Left ventricle myocardium inferior (tissue), 1 donor: ENCODE measurements around the gene CTPS1. TPM values are rescaled to one million over a fixed set of nuclear protein-coding genes. Genes with fewer than 3 reads are reported as not detected.

Source experiments
- DNase-seq: peaks from one replicate; pipeline ENCODE4 v3.0.0-alpha.2; 2020
- H3K27ac ChIP-seq: fragments of 200-600 bp; replicated peaks from 2 replicates; pipeline ENCODE4 v1.8.0; 2021
- H3K27me3 ChIP-seq: fragments of 200-600 bp; 2 replicates; pipeline ENCODE4 v1.8.0; 2021; ENCODE audit warnings: low read depth
- H3K36me3 ChIP-seq: fragments of 200-600 bp; 2 replicates; pipeline ENCODE4 v1.8.0; 2021
- H3K4me1 ChIP-seq: fragments of 200-600 bp; 2 replicates; pipeline ENCODE4 v1.8.0; 2021
- H3K4me3 ChIP-seq: fragments of 200-600 bp; 2 replicates; pipeline ENCODE4 v1.8.0; 2021; ENCODE audit warnings: mild to moderate bottlenecking, moderate library complexity
- H3K9me3 ChIP-seq: fragments of 200-600 bp; replicated peaks from 2 replicates; pipeline ENCODE4 v1.8.0; 2021
- intact Hi-C: fragments of 100-400 bp; cut with micrococcal nuclease; formaldehyde crosslinking; loops from one replicate; pipeline ENCODE4 v1.11.0; 2022
- long read RNA-seq: library from polyadenylated mRNA; unstranded; transcript quantifications from one replicate; pipeline ENCODE4 v2.0.0, GENCODE V29; 2021
- total RNA-seq: library from RNA; stranded (reverse); fragmentation: NEBNext Ultra II Directional; extraction: Animal tissue kit (Norgen Biotek cat#: 25700); gene quantifications from one replicate; pipeline ENCODE4 v1.2.1, GENCODE V29; 2021
- TF ChIP-seq, protein P1 (sequence below): fragments of 200-600 bp; IDR thresholded peaks from 2 replicates; pipeline ENCODE4 v1.8.0; 2021; ENCODE audit warnings: antibody characterized with exemption, mild to moderate bottlenecking, borderline replicate concordance
- donor health status: DM: no; HTN: yes; CAD: no; lungs with severe emphysema.

Gene CTPS1, protein sequence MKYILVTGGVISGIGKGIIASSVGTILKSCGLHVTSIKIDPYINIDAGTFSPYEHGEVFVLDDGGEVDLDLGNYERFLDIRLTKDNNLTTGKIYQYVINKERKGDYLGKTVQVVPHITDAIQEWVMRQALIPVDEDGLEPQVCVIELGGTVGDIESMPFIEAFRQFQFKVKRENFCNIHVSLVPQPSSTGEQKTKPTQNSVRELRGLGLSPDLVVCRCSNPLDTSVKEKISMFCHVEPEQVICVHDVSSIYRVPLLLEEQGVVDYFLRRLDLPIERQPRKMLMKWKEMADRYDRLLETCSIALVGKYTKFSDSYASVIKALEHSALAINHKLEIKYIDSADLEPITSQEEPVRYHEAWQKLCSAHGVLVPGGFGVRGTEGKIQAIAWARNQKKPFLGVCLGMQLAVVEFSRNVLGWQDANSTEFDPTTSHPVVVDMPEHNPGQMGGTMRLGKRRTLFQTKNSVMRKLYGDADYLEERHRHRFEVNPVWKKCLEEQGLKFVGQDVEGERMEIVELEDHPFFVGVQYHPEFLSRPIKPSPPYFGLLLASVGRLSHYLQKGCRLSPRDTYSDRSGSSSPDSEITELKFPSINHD
- total RNA-seq: 7.1 TPM
- long read RNA-seq, transcript CTPS1-202 (19 exons, 3,201 nt): major isoform, 9 of 12 reads
- long read RNA-seq, partial matches to known transcripts: 0 of 12 reads
- long read RNA-seq, other reads (novel, unspliced or antisense): 0 of 12 reads

DNA sequence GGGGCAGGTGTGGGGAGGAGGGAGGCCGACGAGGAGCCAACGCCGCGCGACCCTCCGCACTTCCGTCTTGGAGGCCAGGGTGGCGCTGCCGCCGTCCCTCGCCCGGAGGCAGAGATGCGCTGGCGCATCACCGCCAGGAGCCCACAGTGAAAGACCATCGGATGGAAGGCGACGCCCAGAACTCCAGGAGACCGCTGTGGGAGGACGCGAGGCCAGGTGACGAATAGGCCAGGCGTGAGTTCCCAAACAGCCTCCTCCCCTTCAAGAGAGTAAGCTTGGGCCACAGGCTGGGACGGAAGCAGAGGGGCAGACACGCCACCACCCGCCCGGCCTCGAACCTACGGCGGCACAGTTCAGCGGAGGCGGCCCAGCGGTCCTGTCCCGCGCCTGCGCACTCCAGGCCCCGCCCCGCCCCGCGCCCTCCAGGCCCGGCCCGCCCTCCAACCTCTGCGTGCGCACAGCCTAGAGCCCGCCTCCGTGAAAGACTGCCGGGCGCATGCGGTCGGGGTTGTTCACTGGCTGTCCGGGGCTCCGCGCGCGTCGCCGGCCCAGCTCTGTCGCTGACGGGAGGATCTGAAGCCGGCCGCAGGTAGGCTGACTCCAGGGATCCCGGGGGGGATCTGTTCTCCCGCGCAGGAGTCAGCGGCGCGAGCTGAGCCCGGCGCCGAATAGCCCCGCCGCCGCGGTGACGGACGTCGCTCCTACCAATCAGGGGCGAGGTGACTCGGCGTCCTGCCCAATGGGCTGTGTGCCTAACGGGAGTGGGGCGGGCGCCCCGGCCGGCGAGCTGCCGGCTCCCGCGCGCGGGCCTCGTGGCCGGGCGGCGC lies at the start of gene CTPS1:
TSS of gene CTPS1 (plus strand) at position 456 of the 827 bp plus-strand sequence. CDS start 3,595 bp downstream, outside the sequence.
- intact Hi-C loops: no loop called here

DNA sequence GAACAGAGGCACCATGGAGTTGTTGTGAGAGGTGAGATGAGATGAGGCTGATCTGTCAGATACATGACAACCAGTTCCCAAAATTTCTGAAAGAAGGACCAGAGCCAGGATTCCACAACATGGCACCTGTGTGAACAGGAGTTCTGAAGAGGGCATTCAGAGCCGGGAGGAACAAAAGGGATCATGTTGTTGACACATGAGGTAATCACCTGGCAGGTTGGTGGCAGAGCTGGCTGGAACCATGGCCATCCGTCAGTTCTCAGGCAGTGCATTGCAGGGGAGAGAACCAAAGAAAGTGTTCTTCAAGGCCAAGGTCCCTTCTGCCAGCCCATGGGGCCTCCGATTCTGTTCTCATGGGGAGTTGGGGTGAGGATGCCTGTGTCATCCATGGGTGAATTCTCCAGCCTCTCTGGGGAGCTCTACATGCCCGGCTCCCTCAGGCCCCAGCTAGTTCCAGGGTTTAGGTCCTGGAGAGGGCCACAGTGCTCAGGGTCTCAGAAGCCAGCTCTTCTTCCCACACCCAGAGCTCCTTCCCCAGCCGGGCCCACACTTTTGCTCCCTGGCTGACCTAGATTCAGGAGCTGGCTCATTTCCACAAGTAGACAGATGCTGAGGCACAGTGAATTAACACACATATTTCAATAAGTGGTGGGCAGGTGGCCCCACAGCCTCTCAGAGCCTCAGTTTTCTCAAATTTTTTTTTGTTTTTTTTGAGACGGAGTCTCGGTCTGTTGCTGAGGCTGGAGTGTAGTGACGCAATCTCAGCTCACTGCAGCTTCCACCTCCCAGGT lies 49.1 kb upstream of the CTPS1 start:
- Histone ChIP-seq H3K36me3 (no peaks in the 10 kb centered on the region), H3K27ac (no peak overlapping the region), H3K9me3 (no peaks in the 10 kb centered on the region), H3K4me1 (peaks cover 5% of the 10 kb centered on the region), H3K27me3 (no peaks in the 10 kb centered on the region), H3K4me3 (no peak overlapping the region)
- intact Hi-C loops: no loop called here
- TF ChIP-seq, protein P1, sequence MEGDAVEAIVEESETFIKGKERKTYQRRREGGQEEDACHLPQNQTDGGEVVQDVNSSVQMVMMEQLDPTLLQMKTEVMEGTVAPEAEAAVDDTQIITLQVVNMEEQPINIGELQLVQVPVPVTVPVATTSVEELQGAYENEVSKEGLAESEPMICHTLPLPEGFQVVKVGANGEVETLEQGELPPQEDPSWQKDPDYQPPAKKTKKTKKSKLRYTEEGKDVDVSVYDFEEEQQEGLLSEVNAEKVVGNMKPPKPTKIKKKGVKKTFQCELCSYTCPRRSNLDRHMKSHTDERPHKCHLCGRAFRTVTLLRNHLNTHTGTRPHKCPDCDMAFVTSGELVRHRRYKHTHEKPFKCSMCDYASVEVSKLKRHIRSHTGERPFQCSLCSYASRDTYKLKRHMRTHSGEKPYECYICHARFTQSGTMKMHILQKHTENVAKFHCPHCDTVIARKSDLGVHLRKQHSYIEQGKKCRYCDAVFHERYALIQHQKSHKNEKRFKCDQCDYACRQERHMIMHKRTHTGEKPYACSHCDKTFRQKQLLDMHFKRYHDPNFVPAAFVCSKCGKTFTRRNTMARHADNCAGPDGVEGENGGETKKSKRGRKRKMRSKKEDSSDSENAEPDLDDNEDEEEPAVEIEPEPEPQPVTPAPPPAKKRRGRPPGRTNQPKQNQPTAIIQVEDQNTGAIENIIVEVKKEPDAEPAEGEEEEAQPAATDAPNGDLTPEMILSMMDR: no peak
- no peak for DNase-seq

More for the DNA sequence above, at the start of gene CTPS1:
- Histone ChIP-seq H3K9me3 (no peaks in the 10 kb centered on the region), H3K36me3 (peaks cover 11% of the 10 kb centered on the region), H3K4me3 (peak within 1 kb of the TSS; percentile 79), H3K27ac (peak within 1 kb of the TSS; percentile 98), H3K4me1 (peaks cover 29% of the 10 kb centered on the region), H3K27me3 (no peaks in the 10 kb centered on the region)
- TF ChIP-seq, protein P1: no peak
- DNase-seq: peak; percentile 96

DNA sequence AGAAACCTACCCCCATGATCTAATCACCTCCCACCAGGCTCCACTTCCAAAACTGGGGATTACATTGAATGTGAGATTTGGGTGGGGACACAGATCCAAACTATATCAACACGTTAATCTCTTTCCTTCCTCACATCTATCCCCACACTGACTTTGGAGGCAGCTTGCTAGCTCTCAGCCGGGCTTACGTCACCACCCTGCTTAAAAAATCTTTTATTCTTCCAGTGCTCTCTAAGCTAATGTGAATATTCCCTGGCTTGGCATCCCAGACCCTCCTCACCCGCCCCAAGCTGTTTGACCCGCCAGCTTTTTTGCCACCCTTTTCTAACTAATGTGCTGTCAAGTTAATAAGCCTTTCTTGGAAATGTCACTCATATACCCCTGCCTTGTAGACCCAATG lies 47.9 kb upstream of the CTPS1 start:
- TF ChIP-seq, protein P1: no peak
- intact Hi-C loops: no loop called here
- DNase-seq: no peak
- peaks cover 5% of the 10 kb centered on the region for H3K4me1 ChIP-seq
- H3K27me3 ChIP-seq: no peaks in the 10 kb centered on the region
- no peaks in the 10 kb centered on the region for H3K36me3 ChIP-seq
- H3K4me3 ChIP-seq: no peak overlapping the region
- H3K9me3 ChIP-seq: no peaks in the 10 kb centered on the region
- peak overlapping the region; percentile 25 for H3K27ac ChIP-seq

DNA sequence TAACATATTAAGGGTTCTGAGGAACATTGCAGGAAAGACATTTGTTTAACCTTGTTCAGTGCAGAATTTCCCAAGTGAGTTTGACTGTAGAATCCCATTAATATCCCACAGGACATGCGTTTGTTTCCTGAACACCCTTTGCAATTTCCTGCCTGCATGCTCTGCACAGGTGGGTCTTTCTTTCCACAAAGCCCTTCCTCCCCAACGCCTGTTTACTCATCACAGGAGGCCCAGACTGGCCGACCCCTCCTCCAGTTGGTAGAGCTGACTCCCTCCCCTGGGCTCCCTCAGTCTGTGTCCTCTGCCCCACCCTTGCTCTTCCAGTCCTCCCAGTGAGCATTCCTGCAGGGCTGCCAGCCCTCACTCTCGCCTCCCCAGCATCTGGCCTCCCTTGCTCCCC lies 47.5 kb upstream of the CTPS1 start:
- H3K4me1 ChIP-seq: peaks cover 5% of the 10 kb centered on the region
- no peak overlapping the region for H3K4me3 ChIP-seq
- no peaks in the 10 kb centered on the region for H3K9me3 ChIP-seq
- intact Hi-C loops: no loop called here
- no peaks in the 10 kb centered on the region for H3K36me3 ChIP-seq
- no peak for DNase-seq
- peak overlapping the region; percentile 25 for H3K27ac ChIP-seq
- no peaks in the 10 kb centered on the region for H3K27me3 ChIP-seq
- TF ChIP-seq, protein P1: no peak
